PFSK-1 (cell line): ENCODE measurements around the gene MBTPS1.

Experiments used
- FOXP2 ChIP-seq: optimal IDR thresholded peaks from 2 replicates; pipeline ENCODE3; 2011; ENCODE audit warnings: borderline replicate concordance, control low read depth, inconsistent platforms; ENCODE audit not compliant: insufficient read depth; ENCODE audit errors: extremely low read length, extremely low read depth
- POLR2AphosphoS5 ChIP-seq: IDR thresholded peaks from 2 replicates; pipeline ENCODE4 v1.6.1; 2012; ENCODE audit warnings: low read depth, mild to moderate bottlenecking, control low read depth, low read length, moderate library complexity
- REST ChIP-seq, 2 experiments: IDR thresholded peaks; 2 replicates each; pipeline versions ENCODE4 v1.6.1 to v1.8.0; 2011 to 2012; ENCODE audit warnings: low read depth in 2 of 2, low read length in 2 of 2, control low read depth in 1 of 2, inconsistent platforms in 1 of 2, mild to moderate bottlenecking in 1 of 2, moderate library complexity in 1 of 2; ENCODE audit not compliant: insufficient read depth in 1 of 2
- SIN3A ChIP-seq: IDR thresholded peaks from 2 replicates; pipeline ENCODE4 v1.6.1; 2012; ENCODE audit warnings: mild to moderate bottlenecking, low read length, moderate library complexity, borderline replicate concordance; ENCODE audit not compliant: insufficient read depth
- TAF1 ChIP-seq: IDR thresholded peaks from 2 replicates; pipeline ENCODE4 v1.6.1; 2012; ENCODE audit warnings: low read length, control low read depth, borderline replicate concordance; ENCODE audit not compliant: insufficient read depth

Gene MBTPS1

GRCh38 chr16:84069540-84069939 is 47.2 kb downstream of the MBTPS1 start:
- TF ChIP-seq REST (IDR thresholded peaks at IDR 0.05; ENCODE audit: insufficient read depth in 1 of 2, low read depth in 2 of 2, low read length in 2 of 2) (no peak), SIN3A (no peak), FOXP2 (no peak), POLR2AphosphoS5 (no peak), TAF1 (no peak)

GRCh38 chr16:84068783-84069462 is 47.8 kb downstream of the MBTPS1 start:
- TF ChIP-seq REST (IDR thresholded peaks at IDR 0.05; ENCODE audit: insufficient read depth in 1 of 2, low read depth in 2 of 2, low read length in 2 of 2) (no peak), SIN3A (no peak), POLR2AphosphoS5 (no peak), TAF1 (no peak)

- no peak for TF ChIP-seq TAF1
- no peak for TF ChIP-seq REST (IDR thresholded peaks at IDR 0.05; ENCODE audit: insufficient read depth in 1 of 2, low read depth in 2 of 2, low read length in 2 of 2)
- TF ChIP-seq FOXP2, result no peak
- TF ChIP-seq POLR2AphosphoS5, result no peak
- no peak for TF ChIP-seq SIN3A
Observed at GRCh38 chr16:84068041-84068440, 48.7 kb downstream of the MBTPS1 start.

GRCh38 chr16:84067640-84068039 is 49.1 kb downstream of the MBTPS1 start:
- TF ChIP-seq REST (IDR thresholded peaks at IDR 0.05; ENCODE audit: insufficient read depth in 1 of 2, low read depth in 2 of 2, low read length in 2 of 2), result no peak
- TF ChIP-seq POLR2AphosphoS5, result no peak
- no peak for TF ChIP-seq TAF1
- no peak for TF ChIP-seq FOXP2
- TF ChIP-seq SIN3A, result no peak

- TF ChIP-seq POLR2AphosphoS5, result no peak
- TF ChIP-seq REST (IDR thresholded peaks at IDR 0.05; ENCODE audit: insufficient read depth in 1 of 2, low read depth in 2 of 2, low read length in 2 of 2), result no peak
Observed at GRCh38 chr16:84065536-84066132, 51.1 kb downstream of the MBTPS1 start.
